Cardiac fibroblast (primary cell): ENCODE results near the gene AIMP1.

Source experiments
- DNase-seq, 2 donors: peaks; one replicate each; pipeline versions ENCODE4 v3.0.0 to v3.0.0-alpha.2; 2010; ENCODE audit warnings: low read depth in 2 of 2
- H3K4me3 ChIP-seq, 2 donors: replicated peaks in 1 of 2; 1 replicate in 1 of 2; 2 replicates in 1 of 2; pipeline ENCODE4 v1.5.1; 2011; ENCODE audit warnings: low read depth in 2 of 2, low read length in 2 of 2, mild to moderate bottlenecking in 2 of 2, moderate library complexity in 1 of 2
- CTCF ChIP-seq: IDR thresholded peaks from one replicate; pipeline ENCODE4 v1.5.1; 2011; ENCODE audit warnings: low read depth, mild to moderate bottlenecking, low read length, inconsistent platforms

The AIMP1 gene

GRCh38 chr4:106362086-106362825, 45.9 kb downstream of the AIMP1 start:
- no peak for TF ChIP-seq CTCF
- H3K4me3 ChIP-seq: no peak overlapping the region
- no peak for DNase-seq

GRCh38 chr4:106364282-106364681, 47.9 kb downstream of the AIMP1 start:
- no peak for TF ChIP-seq CTCF
- no peak overlapping the region for H3K4me3 ChIP-seq
- DNase-seq: no peak

GRCh38 chr4:106365613-106366012, 49.3 kb downstream of the AIMP1 start:
- DNase-seq: peak; percentile 85 to 94
- TF ChIP-seq CTCF: no peak
- H3K4me3 ChIP-seq: no peak overlapping the region

GRCh38 chr4:106366026-106366425, 49.7 kb downstream of the AIMP1 start:
- H3K4me3 ChIP-seq: no peak overlapping the region
- no peak for TF ChIP-seq CTCF
- DNase-seq: peak; percentile 45 to 81

- no peak overlapping the region for H3K4me3 ChIP-seq
- DNase-seq: no peak
- TF ChIP-seq CTCF: no peak
Measured at GRCh38 chr4:106367072-106367471, 50.7 kb downstream of the AIMP1 start.

GRCh38 chr4:106368678-106369077, 52.3 kb downstream of the AIMP1 start, which contains the start of gene GIMD1:
Gene GIMD1, minus strand, starts transcription at chr4:106368778. Its CDS starts 1,343 bp downstream, at chr4:106367435.
- H3K4me3 ChIP-seq: no peak within 1 kb of the TSS
- DNase-seq: no peak
- TF ChIP-seq CTCF: no peak

GRCh38 chr4:106369456-106370060, 53.2 kb downstream of the AIMP1 start:
- no peak overlapping the region for H3K4me3 ChIP-seq
- peak; percentile 68 for TF ChIP-seq CTCF
- peak; percentile 83 to 92 for DNase-seq
